IMR-90 (cell line): ENCODE results near the gene LDAH. TPM values are rescaled to one million over a fixed set of nuclear protein-coding genes. Genes with fewer than 3 reads are reported as not detected.

Experiments used
- ATAC-seq: fragments of 200-7000 bp; cut with Tn5 transposase; 2 replicates; pipeline ENCODE4 v1.9.1; 2020; ENCODE audit warnings: low read depth, mild to moderate bottlenecking, moderate library complexity
- BruUV-seq: library from RNA; stranded (reverse); fragments of 400-500 nt; replicated peaks from 2 replicates; lab custom pipeline; 2021; lab: Mats Ljungman, UMichigan
- CTCF ChIA-PET: fragments of 300-600 bp; formaldehyde crosslinking; extraction: SDS; loops from one replicate; lab custom pipeline; 2021; ENCODE audit warnings: antibody characterized with exemption; lab: Yijun Ruan, JAX
- POLR2A ChIA-PET: fragments of 300-600 bp; sonication (Branson Sonifier 250); formaldehyde crosslinking; loops from one replicate; lab custom pipeline; 2022; ENCODE audit warnings: antibody characterized with exemption; ENCODE audit not compliant: unreplicated experiment; lab: Charles Lee
- DNase-seq: peaks from one replicate; pipeline ENCODE4 v3.0.0; 2013
- H2AFZ ChIP-seq: replicated peaks from 2 replicates; pipeline ENCODE3; 2013; ENCODE audit warnings: low read length, mild to moderate bottlenecking; ENCODE audit not compliant: poor library complexity
- H2AK5ac ChIP-seq: 2 replicates; pipeline ENCODE4 v1.6.1; 2013; ENCODE audit warnings: low read depth, low read length, inconsistent platforms
- H2AK9ac ChIP-seq: replicated peaks from 2 replicates; pipeline ENCODE3; 2013; ENCODE audit warnings: mild to moderate bottlenecking, low read depth, low read length, moderate library complexity; ENCODE audit not compliant: poor library complexity
- H2BK120ac ChIP-seq: 2 replicates; pipeline ENCODE4 v1.6.1; 2013; ENCODE audit warnings: low read depth, low read length, inconsistent platforms
- H2BK15ac ChIP-seq: 3 replicates; pipeline ENCODE4 v1.6.1; 2013; ENCODE audit warnings: low read depth, low read length, inconsistent platforms
- H2BK20ac ChIP-seq: 2 replicates; pipeline ENCODE4 v1.6.1; 2013; ENCODE audit warnings: low read depth, mild to moderate bottlenecking, inconsistent platforms, low read length, moderate library complexity
- H2BK5ac ChIP-seq: 2 replicates; pipeline ENCODE4 v1.6.1; 2013; ENCODE audit warnings: mild to moderate bottlenecking, low read depth, low read length, inconsistent platforms; ENCODE audit not compliant: poor library complexity, severe bottlenecking
- H3K14ac ChIP-seq: replicated peaks from 2 replicates; pipeline ENCODE4 v1.6.1; 2013; ENCODE audit warnings: low read depth, low read length, inconsistent platforms
- H3K18ac ChIP-seq: 2 replicates; pipeline ENCODE4 v1.6.1; 2013; ENCODE audit warnings: low read depth, low read length, control low read depth
- H3K23ac ChIP-seq: 2 replicates; pipeline ENCODE4 v1.6.1; 2013; ENCODE audit warnings: low read depth, low read length, inconsistent platforms
- H3K27ac ChIP-seq: 2 replicates; pipeline ENCODE4 v1.5.1; 2013; ENCODE audit warnings: mild to moderate bottlenecking, control low read depth, low read length; ENCODE audit not compliant: insufficient read depth
- H3K27me3 ChIP-seq: 2 replicates; pipeline ENCODE4 v1.6.1; 2013; ENCODE audit warnings: low read length; ENCODE audit not compliant: control insufficient read depth, insufficient read depth
- H3K36me3 ChIP-seq: 2 replicates; pipeline ENCODE4 v1.6.1; 2013; ENCODE audit warnings: low read length, mixed read lengths; ENCODE audit not compliant: control insufficient read depth, insufficient read depth
- H3K4ac ChIP-seq: 2 replicates; pipeline ENCODE4 v1.6.1; 2013; ENCODE audit warnings: low read depth, low read length, inconsistent platforms
- H3K4me1 ChIP-seq: 2 replicates; pipeline ENCODE4 v1.6.1; 2013; ENCODE audit warnings: low read length, mixed read lengths; ENCODE audit not compliant: control insufficient read depth, insufficient read depth
- H3K4me2 ChIP-seq: 2 replicates; pipeline ENCODE4 v1.6.1; 2013; ENCODE audit warnings: low read depth, mild to moderate bottlenecking, control low read depth, low read length, moderate library complexity
- H3K4me3 ChIP-seq: 2 replicates; pipeline ENCODE4 v1.5.1; 2013; ENCODE audit warnings: low read depth, mild to moderate bottlenecking, control low read depth, low read length, moderate library complexity; ENCODE audit not compliant: insufficient read depth
- H3K56ac ChIP-seq: 2 replicates; pipeline ENCODE4 v1.6.1; 2013; ENCODE audit warnings: low read length, inconsistent platforms; ENCODE audit not compliant: insufficient read depth; ENCODE audit errors: extremely low read depth
- H3K79me1 ChIP-seq, 2 experiments: 2 replicates each; pipeline ENCODE4 v1.6.1; 2013; ENCODE audit warnings: low read length in 2 of 2, inconsistent platforms in 1 of 2, low read depth in 1 of 2
- H3K9ac ChIP-seq: 2 replicates; pipeline ENCODE4 v1.6.1; 2013; ENCODE audit warnings: low read depth, low read length, control low read depth
- H3K9me1 ChIP-seq: 2 replicates; pipeline ENCODE4 v1.6.1; 2013; ENCODE audit warnings: low read length, inconsistent platforms; ENCODE audit not compliant: insufficient read depth
- H3K9me3 ChIP-seq: 2 replicates; pipeline ENCODE4 v1.6.1; 2013; ENCODE audit warnings: low read length; ENCODE audit not compliant: control insufficient read depth, insufficient read depth
- H4K20me1 ChIP-seq: 2 replicates; pipeline ENCODE4 v1.6.1; 2013; ENCODE audit warnings: low read length, inconsistent platforms; ENCODE audit not compliant: insufficient read depth
- H4K5ac ChIP-seq: 2 replicates; pipeline ENCODE4 v1.6.1; 2013; ENCODE audit warnings: mild to moderate bottlenecking, low read depth, low read length, control low read depth
- H4K8ac ChIP-seq, 2 experiments: 2 replicates each; pipeline ENCODE4 v1.6.1; 2013; ENCODE audit warnings: low read depth in 2 of 2, low read length in 2 of 2, control low read depth in 1 of 2, inconsistent platforms in 1 of 2
- H4K91ac ChIP-seq: 2 replicates; pipeline ENCODE4 v1.6.1; 2013; ENCODE audit warnings: low read depth, low read length, inconsistent platforms; ENCODE audit not compliant: insufficient read depth
- BHLHE40 ChIP-seq: fragments of 150-350 bp; IDR thresholded peaks from 2 replicates; pipeline ENCODE4 v1.6.1; 2016; ENCODE audit warnings: mild to moderate bottlenecking, low read depth, low read length
- CEBPB ChIP-seq: IDR thresholded peaks from 2 replicates; pipeline ENCODE4 v1.6.1; 2012; ENCODE audit warnings: low read depth, low read length, improper control_type of control experiment
- ELK1 ChIP-seq: fragments of 150-350 bp; IDR thresholded peaks from 2 replicates; pipeline ENCODE4 v1.6.1; 2016; ENCODE audit warnings: low read depth, mild to moderate bottlenecking, low read length, moderate library complexity, borderline replicate concordance
- MAFK ChIP-seq: IDR thresholded peaks from 2 replicates; pipeline ENCODE4 v1.6.1; 2012; ENCODE audit warnings: low read depth, low read length, improper control_type of control experiment
- MAZ ChIP-seq: IDR thresholded peaks from 2 replicates; pipeline ENCODE4 v1.6.1; 2012; ENCODE audit warnings: low read depth, mild to moderate bottlenecking, low read length, improper control_type of control experiment, moderate library complexity, borderline replicate concordance
- POLR2A ChIP-seq: IDR thresholded peaks from 2 replicates; pipeline ENCODE4 v1.6.1; 2012; ENCODE audit warnings: mild to moderate bottlenecking, low read depth, low read length
- RCOR1 ChIP-seq: IDR thresholded peaks from 2 replicates; pipeline ENCODE4 v1.6.1; 2012; ENCODE audit warnings: mild to moderate bottlenecking, low read length, improper control_type of control experiment; ENCODE audit not compliant: insufficient replicate concordance
- RFX5 ChIP-seq: IDR thresholded peaks from 2 replicates; pipeline ENCODE4 v1.8.0; 2012; ENCODE audit warnings: low read depth, mild to moderate bottlenecking, low read length, moderate library complexity
- SMC3 ChIP-seq: fragments of 150-350 bp; IDR thresholded peaks from 2 replicates; pipeline ENCODE4 v1.6.1; 2016; ENCODE audit warnings: low read depth, mild to moderate bottlenecking, antibody characterized with exemption, low read length, moderate library complexity
- WGBS, 2 experiments: methylation state at CpG; one replicate each; pipeline versions ENCODE4 v1.1.5 to v1.1.7; 2013; ENCODE audit warnings: missing lambda C conversion rate in 2 of 2; ENCODE audit not compliant: insufficient read length in 1 of 2; ENCODE audit errors: extremely low coverage in 2 of 2; 5-methylcytosine and 5-hydroxymethylcytosine counted together
- dilution Hi-C: fragments of 300-500 bp; cut with HindIII; formaldehyde crosslinking; loops from one replicate; pipeline ENCODE4 v1.14.3; 2018; ENCODE audit warnings: low sequenced_read_pairs; ENCODE audit not compliant: unreplicated experiment
- in situ Hi-C: fragments of 300-500 bp; cut with MboI; formaldehyde crosslinking; loops from 3 replicates; pipeline ENCODE4 v1.14.3; 2019; ENCODE audit warnings: low sequenced_read_pairs, inconsistent platforms, mixed read lengths
- intact Hi-C: fragments of 100-400 bp; cut with micrococcal nuclease; formaldehyde crosslinking; loops from 2 replicates; pipeline ENCODE4 v1.10.0; 2022
- polyA plus RNA-seq, 3 experiments: library from polyadenylated mRNA; depleted of rRNA; stranded (reverse); fragments of >200 nt; gene quantifications; 2 replicates each; pipeline ENCODE4 v1.2.3, GENCODE V29; 2012; ENCODE audit warnings: low replicate concordance in 1 of 3
- total RNA-seq: library from RNA; depleted of rRNA; stranded (reverse); fragments of >200 nt; gene quantifications from 2 replicates; pipeline ENCODE4 v1.2.3, GENCODE V29; 2012

LDAH gene
- total and polyA plus RNA-seq, 2 of the 4 experiments (the other 2 are of a cell fraction) = 12.1 to 31.7 TPM

DNA sequence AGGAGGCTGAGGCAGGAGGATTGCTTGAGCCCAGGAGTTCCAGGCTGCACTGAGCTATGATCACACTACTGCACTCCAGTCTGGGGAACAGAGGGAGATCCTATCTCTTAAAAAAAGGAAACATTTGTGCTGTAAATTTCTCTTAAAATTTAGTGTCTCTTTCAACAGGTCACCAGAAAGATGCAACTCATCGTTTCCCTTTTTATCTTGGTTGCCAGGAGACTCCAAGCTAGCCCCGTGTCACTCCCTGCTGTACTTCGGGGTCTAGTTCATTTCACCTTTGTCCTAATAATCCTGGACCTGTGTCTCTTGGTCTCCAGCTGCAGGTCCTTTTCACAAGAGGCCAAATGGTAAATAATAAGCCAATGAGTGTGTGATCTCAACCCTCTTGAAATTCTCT is 179.1 kb downstream of the LDAH start:
- no peak overlapping the region for H3K23ac ChIP-seq
- no peak overlapping the region for H2BK15ac ChIP-seq
- H4K5ac ChIP-seq = no peak overlapping the region
- no TSS peak for BruUV-seq
- ATAC-seq (no peak), DNase-seq (no peak)
- no peak overlapping the region for H3K9ac ChIP-seq
- no peak overlapping the region for H2BK5ac ChIP-seq
- no peaks in the 10 kb centered on the region; the same call in 1 of the 2 replicates for H3K4me1 ChIP-seq
- intact Hi-C loops (loop anchor here (2.0 kb wide), 1 partner anchor 317 kb away; no protein-coding TSS in a partner anchor), in situ Hi-C loops (loop anchor here (5.0 kb wide), 1 partner anchor 247 kb away; no protein-coding TSS in a partner anchor), dilution Hi-C loops (loop anchor here (25.0 kb wide), 1 partner anchor 257 kb away; no protein-coding TSS in a partner anchor)
- H3K4me3 ChIP-seq = no peak overlapping the region
- peaks cover 29% of the 10 kb centered on the region; the same call in 1 of the 2 replicates for H3K36me3 ChIP-seq
- no peak overlapping the region for H3K27ac ChIP-seq
- H2AK9ac ChIP-seq = no peak overlapping the region
- TF ChIP-seq MAFK = no peak
- TF ChIP-seq MAZ = no peak
- TF ChIP-seq BHLHE40 = no peak
- TF ChIP-seq RCOR1 = no peak
- TF ChIP-seq ELK1 = no peak
- no peak for TF ChIP-seq POLR2A
- no peak for TF ChIP-seq SMC3
- no peak for TF ChIP-seq CEBPB
- no peak for TF ChIP-seq RFX5
- H3K14ac ChIP-seq = no peak overlapping the region
- H2AK5ac ChIP-seq = no peak overlapping the region
- no peak overlapping the region for H4K91ac ChIP-seq
- H3K56ac ChIP-seq = no peak overlapping the region
- H3K9me3 ChIP-seq = no peaks in the 10 kb centered on the region
- H3K18ac ChIP-seq = no peak overlapping the region
- H4K8ac ChIP-seq = no peak overlapping the region
- H2BK20ac ChIP-seq = no peak overlapping the region
- H3K27me3 ChIP-seq = no peaks in the 10 kb centered on the region
- WGBS, 2 experiments = 67% methylated on average over 1 of the region's 3 CpGs; no CpG with 5 or more reads in 1 of the 2 experiments
- no peak overlapping the region for H2BK120ac ChIP-seq
- no peak overlapping the region for H2AFZ ChIP-seq
- H3K4me2 ChIP-seq = no peak overlapping the region
- H3K4ac ChIP-seq = no peak overlapping the region
- peaks cover 6% of the 10 kb centered on the region; the same call in 1 of the 2 replicates for H3K9me1 ChIP-seq
- ChIA-PET POLR2A (no interaction called here), CTCF (interaction anchor here (0.8 to 2.5 kb wide), 5 partner anchors 197 to 265 kb away, joined by 3 to 12 read pairs (median 4); partner anchors contain the start of gene RHOB)
- H3K79me1 ChIP-seq = peaks cover 3 to 39% of the 10 kb centered on the region in 2 experiments; a peak in 2 of 4 replicates
- peaks cover 22% of the 10 kb centered on the region for H4K20me1 ChIP-seq
